ENCODE measurements around the gene CALML5.

DNA sequence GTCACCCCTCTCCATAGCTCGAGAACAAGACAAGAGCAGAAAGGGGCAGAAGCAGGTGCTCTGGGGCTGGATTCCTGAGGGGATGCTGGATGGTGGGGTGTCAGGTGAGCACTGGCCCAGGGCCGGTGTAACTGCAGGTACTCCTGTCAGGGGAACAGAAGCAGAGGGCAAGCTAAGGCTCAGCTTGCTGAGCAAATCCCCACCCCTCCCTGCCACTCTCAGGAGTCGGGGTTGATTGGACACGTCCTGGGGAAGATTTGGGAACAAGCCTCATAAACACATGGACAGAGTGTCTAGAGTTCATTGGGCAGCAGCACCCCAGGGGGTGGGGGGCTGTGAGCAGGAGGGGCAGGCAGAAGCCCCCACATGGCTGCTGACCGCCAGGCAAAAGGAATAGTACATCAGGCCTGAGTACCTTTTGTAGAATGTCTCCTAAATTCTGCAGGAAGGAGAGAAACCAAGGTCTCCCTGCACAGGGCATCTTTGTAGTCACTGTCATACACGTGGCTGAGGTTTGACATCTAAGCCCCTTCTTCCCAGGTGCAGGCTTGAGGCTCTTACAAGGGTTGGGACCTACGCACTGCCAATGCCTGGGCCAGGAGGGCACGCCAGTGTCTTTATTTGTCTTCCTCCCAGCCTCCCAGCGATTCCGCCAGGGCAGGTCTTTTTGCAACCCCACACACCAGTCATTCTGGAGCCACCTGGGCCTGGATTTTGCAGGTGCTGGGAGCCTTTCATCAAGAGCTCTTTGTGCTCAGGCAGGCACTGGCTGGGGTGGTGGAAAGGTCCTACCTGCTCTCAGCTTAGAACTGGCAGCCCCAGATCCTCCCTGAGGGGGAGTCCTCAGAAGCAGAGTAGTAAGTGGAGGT, 28.2 kb upstream of the CALML5 start:
- TF ChIP-seq, protein P1, sequence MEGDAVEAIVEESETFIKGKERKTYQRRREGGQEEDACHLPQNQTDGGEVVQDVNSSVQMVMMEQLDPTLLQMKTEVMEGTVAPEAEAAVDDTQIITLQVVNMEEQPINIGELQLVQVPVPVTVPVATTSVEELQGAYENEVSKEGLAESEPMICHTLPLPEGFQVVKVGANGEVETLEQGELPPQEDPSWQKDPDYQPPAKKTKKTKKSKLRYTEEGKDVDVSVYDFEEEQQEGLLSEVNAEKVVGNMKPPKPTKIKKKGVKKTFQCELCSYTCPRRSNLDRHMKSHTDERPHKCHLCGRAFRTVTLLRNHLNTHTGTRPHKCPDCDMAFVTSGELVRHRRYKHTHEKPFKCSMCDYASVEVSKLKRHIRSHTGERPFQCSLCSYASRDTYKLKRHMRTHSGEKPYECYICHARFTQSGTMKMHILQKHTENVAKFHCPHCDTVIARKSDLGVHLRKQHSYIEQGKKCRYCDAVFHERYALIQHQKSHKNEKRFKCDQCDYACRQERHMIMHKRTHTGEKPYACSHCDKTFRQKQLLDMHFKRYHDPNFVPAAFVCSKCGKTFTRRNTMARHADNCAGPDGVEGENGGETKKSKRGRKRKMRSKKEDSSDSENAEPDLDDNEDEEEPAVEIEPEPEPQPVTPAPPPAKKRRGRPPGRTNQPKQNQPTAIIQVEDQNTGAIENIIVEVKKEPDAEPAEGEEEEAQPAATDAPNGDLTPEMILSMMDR (IDR thresholded peaks at IDR 0.05; ENCODE audit: insufficient read depth, low read length, poor library complexity, severe bottlenecking): no peak
- no peak for TF ChIP-seq EZH2phosphoT487 (conservative IDR thresholded peaks at IDR 0.05; ENCODE audit: low read length)
